Activated CD4-positive, alpha-beta T cell treated with anti-CD3 and anti-CD28 coated beads, Interleukin-2, Interleukin-4, amounts not matched to agents 100 ng/mL and 50 ng/mL, durations not matched to agents 16 hours and 8 hours (primary cell): ENCODE data around the gene FCN1.

Source experiments
- DNase-seq: peaks from one replicate; pipeline ENCODE4 v3.0.0-alpha.2; 2020; ENCODE audit warnings: low spot score

FCN1 gene

DNA sequence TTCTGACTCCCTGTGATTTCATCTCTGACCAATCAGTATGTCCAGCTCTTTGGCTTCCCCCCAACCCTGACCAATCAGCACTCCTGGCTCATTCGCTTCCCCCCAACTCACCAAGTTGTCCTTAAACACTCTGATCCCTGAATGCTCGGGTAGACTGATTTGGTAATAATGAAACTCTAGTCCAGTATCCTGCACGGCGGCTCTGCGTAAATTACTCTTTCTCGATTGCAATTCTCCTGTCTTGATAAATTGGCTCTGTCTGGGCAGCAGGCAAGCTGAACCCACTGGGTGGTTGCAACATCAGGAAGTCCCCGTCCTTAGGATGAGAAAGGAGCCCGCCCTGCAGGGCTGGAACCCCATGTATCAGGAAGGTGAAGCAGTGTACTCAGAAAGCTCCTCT, 26.7 kb downstream of the FCN1 start:
- no peak for DNase-seq

DNA sequence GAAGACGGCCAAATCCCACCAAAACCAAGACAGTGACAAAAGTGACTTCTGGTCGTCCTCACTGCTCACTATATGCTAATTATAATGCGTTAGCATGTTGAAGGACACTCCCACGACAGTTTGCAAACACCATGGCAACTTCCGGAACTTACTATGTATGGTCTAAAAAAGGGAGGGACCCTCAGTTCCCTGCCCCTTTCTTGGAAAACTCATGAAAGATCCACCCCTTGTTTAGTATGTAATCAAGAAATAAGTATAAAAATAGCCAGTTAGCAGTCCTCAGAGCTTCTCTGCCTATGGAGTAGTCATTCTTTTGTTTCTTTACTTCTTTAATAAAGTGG, 27.6 kb downstream of the FCN1 start:
- no peak for DNase-seq

DNA sequence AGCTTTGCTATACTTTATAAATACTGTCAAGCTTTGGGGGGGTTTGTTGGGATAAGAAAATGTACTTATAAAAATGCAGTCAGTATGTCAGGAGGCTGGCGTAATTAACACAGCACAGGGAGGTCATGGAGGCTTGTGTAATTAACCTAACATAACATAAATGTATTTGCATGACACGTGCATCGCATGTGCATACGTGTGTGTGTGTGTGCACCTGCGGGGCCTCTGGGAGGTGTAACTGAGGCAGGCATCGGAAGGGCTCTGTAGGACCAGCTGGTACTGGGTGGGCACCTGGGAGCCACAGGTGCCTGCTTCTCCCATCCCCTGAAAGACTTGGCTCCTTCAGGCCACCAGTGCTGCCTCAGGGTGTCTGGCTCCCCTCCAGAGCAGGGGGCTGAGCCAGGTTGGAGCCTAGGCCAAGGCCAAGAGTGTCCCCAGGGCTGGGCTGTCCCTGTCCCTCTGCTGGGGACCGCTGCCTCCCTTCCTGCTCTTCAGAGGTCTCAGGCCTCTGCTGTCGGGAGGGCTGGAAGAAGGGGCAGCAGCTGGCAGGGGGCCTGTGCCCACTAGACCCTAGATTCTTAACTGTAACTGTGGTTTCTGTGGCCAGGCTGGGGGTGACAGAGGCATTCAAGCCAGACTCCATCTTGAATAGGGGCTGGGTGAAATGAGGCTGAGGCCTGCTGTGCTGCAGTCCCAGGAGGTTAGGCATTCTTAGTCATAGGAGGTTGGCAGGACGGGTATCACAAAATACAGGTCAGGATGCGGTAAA, 28.1 kb downstream of the FCN1 start:
- DNase-seq: no peak

DNA sequence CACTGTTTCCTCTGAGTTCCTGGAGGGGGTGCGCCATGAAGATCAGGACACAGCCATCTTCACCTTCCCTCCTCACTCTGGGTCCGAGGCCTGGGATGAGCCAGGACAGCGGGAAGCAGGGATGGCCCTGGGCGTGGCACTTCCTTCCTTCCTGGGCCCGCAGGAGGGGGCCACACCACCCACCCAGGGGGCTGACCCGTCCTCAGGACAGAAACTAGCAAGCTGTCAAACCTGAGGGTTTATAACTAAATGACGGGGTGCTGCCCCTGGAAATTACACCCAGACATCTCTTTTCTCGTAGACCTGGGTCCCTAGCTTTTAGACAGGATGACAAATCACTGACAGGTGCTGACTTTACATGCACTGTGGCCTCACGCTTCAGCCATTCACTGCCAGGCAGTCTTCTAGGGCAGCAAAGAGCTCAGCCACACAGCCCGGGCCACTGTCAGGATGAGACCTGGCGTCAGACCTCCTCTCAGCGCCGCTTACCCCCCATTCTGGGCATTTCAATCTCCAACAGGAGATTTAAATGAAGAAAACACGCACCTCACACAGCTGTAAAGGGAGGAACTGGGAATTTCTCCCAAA, 29.0 kb downstream of the FCN1 start:
- no peak for DNase-seq

DNA sequence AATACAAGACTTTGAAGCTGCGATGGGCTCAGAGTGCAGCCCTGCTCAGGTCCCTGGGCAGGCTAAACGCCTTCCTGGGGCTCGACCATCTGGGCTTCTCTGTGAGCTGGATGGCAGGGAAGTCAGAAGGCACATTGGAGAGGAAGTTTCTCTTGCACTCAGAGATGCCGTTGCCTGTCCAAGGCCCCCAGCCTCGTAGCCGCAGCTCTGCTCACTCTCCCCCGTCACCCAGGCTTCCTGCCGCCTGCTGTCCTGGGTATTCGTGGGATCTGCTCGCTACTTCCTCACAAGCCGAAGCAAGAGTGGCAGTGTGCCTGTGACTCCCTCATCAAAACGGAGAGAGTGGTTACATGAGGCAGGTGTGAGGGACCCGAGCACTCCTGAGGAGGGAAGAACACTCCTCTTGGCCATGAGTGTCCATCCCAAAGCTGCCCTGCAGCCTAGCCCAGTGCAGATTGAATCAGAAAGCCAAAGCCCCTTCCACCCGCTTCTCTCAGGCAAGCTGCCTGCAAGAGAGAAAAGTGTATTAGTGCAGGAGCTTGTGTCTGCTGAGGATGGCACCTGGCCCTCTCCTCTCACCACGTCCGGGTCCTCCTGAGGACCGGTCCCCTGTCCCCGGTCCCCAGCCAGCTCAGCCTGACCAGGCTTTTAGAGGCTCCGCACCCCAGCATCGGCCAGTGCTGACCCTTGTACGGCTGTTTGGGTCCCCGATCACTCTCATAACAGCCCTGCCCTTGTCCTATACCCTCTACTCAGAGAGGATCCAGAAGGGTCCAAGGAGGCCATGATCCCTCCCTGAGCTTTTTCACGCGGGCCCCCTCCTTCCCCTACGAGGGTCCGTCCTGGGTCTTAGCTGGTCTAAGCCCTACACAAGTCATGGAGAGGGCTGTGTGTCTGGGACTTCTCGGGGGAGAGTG, 29.8 kb downstream of the FCN1 start:
- no peak for DNase-seq

DNA sequence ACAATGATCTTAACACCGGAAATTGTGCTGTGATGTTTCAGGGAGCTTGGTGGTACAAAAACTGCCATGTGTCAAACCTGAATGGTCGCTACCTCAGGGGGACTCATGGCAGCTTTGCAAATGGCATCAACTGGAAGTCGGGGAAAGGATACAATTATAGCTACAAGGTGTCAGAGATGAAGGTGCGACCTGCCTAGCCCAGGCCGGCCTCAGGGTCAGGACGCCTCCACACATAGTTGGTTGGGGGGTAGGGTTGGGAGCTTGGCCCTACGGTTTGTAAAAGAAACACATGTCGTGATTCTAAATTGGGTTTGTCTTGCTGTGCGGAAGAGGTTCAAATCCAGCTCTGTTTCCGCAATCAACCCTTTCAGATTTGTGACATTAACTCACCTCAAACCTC, 30.5 kb downstream of the FCN1 start:
- no peak for DNase-seq

DNA sequence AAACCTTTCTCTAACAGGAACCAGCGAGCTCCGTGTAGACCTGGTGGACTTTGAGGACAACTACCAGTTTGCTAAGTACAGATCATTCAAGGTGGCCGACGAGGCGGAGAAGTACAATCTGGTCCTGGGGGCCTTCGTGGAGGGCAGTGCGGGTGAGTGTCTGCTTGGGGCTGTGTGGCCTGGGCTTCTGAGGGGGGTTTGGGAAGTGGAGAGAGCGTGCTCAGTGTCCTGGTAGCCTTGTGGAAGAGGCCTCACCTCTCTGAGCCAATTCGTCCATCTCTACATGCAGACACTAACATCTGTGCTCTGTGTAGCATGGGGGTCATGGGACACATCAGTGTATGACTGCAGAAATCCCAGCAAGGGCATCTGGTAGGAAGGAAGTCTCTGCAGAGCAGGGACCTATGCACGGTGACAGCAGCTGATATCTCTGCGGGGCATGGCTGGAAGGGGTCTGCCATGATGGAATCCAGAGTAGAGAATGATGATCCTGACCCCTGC, 31.2 kb downstream of the FCN1 start:
- no peak for DNase-seq

DNA sequence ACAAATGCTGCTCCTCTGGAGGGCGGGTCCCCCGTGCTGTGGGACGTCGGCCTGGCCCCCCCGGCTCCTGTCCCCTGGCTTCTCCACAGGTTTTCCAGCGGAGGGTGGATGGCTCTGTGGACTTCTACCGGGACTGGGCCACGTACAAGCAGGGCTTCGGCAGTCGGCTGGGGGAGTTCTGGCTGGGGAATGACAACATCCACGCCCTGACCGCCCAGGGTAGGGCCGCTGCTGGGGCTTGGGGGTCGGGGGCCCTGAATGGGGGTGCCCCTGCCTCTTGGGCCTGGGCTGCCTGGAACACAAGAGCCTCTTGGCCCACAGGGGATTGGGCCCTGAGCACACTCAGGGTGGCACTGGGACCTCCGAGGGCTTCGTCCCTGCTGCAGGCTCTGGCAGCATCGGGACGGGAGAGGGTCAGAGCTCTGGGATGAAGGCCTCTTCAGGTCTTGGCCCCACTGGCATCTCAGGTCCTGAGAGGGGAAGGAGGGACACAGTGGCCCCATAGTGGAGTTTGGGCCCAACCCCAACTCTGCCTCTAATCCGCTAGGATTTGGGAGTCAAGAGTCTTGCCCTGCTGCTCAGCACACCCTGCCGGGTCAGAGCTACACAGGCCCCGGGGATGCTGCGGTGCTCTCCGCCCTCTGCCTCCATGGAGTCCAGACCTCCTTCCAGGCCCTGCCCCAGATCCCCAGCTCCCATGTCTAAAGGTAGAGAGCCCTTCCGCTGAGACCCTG, 31.9 kb downstream of the FCN1 start:
- no peak for DNase-seq

DNA sequence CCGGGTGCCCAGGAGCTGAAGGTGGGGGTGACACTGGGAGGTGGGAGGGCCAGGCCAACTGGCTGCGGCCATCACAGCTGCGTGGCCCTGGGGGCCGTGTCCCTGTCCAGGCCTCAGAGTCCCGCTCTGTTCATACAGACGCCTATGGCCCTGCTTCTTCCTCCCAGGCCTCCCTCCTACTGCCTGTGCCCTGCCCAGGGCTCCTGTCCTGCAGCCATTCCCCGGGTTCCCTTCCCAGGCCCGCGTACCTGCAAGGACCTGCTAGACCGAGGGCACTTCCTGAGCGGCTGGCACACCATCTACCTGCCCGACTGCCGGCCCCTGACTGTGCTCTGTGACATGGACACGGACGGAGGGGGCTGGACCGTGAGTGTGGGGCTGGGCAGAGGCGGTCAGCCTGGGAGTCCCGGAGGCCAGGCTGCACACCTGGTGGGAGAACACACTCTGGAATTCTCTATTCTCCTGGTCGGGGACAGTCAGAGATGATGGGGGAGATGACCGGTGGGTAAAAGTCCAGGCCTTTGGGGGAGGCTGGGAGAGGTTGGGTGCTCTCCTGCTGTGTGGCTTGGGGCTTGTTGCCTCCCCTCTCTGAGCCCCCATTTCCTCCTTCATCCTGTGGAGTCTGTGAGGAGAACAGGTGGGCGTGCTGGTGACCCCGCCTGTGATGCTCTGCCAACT, 32.6 kb downstream of the FCN1 start:
- no peak for DNase-seq

DNA sequence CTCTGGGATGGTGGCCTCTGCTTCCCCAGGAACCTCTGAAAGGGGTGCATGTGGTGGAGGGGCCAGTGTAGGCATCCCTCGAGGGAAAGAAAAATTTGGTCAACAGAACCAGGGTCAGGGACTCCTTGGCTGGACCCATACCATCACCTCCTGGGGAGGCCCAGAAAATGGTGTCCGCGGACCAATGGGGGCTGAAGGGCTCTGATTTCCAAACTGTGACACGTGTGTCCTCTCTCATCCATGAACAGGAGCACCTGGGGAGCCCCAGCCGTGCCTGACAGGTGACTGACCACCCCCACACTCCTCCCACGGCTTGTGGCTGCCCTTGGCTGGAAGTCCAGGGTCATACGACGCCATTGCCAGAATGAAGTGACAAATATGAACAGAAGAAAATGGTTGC, 33.2 kb downstream of the FCN1 start:
- DNase-seq: no peak

DNA sequence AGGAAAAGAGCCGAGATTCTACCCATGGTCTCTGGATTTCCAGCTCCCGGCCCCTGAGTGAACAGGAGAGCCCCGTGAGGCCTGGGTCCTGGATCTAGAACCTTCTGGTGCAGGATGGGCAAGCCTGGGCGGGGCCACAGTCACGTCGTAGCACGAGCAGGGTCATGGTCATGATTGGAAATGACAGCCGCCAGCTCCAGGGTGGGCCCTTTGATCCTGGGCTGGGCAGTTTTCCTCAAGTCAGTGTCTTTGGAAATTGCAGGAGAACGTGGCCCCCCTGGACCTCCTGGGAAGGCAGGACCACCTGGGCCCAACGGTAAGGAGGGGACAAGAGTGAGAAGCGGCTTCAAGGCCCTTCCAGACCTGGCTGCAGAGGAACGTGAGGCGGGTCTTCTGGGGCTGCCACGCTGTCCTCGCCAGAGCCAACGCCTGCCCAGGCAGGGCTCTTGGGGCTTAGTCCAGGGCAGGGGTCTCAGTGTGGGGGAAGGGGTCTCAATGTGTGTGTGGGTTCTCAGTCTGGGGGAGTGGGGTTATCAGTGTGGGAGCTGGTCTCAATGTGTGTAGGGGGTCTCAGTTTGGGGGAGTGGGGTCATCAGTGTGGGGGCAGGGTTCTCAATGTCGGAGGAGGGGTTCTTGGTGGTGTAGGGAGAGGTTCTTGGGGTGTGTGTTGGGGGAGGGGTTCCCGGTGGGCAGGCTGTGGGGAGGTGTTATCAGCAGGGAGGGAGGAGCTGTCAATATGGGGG, 34.5 kb downstream of the FCN1 start:
- DNase-seq: no peak

DNA sequence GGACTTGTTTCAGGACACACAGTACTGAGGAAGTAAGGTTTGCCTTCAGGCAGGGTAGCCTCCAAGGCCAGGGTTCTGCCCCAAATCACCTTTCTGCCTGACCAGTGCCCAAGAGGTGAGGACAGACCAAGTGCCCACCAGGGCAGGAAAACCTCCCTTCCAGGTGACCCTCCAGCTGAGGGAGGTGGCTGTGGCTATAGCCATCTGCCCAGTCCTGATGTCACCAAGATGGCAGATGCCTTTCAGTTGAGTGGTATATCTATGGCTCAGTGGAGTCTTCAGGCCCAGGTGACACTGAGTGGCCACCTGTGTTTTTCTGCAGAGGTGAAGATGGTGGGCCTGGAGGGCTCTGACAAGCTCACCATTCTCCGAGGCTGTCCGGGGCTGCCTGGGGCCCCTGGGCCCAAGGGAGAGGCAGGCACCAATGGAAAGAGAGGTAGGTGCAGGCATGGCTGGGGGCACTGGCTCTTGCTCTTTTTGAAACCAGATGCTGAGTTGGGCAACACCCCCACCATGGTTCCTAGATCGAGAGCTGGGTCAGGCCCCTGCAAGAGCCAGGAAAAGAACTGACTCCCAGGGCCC, 35.4 kb downstream of the FCN1 start:
- DNase-seq: no peak

DNA sequence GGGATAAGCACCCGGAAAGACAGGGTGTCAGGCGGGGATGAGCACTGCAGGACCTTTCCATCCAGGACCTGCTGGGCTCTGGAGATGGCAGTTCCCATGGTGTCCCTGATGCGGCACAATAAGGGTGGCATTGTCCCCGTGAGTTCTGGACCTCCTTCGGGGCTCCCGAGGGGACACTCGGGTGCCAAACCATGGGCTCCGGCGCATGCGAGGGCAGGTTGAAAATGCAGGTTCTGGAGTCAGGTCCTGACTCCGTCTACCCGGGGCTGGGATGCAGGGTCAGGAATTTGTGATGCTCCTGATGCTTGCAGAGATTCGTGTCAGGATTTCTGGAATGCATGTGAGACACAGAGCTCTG, 36.4 kb downstream of the FCN1 start:
- DNase-seq: no peak

DNA sequence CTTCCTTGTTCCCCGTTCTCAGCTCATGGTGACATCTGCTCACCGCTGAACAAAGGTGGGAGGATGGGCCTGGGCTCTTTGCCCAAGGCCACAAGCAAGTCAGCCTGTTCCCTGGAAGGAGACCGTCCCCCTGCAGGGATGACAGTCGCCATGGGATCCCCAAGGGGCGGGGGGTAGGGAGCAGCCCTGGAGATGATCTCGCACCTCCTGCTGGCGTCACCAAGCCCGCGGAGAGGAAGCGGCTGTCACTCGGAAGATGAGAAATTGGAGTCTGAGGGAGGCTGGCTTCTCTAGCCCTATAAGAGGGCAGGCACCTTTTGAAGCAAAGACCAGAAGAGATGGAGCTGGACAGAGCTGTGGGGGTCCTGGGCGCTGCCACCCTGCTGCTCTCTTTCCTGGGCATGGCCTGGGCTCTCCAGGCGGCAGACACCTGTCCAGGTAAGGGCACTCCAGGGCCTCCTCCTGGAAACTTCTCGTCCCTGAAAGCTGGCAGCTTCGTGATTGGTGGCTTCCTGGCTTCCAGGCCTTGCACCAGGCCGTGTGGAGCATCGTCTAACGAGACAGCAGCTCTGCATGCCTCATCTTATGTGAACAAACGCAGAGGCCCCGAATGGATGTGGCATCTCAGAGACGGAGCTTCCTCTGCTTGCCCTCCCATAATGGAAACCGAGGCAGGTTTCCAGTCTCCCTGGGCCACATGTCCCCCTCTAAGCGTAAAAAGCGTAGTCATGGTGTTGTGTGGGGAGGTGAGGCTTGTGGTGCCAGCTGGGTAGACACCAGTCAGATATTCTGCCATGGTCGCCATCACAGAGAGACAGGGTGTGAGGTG, 37.0 kb downstream of the FCN1 start, which contains the start of gene FCN2:
Gene FCN2 (plus strand): TSS at position 327 of the 829 bp plus-strand sequence. CDS start 12 bp downstream, at position 339.
- no peak for DNase-seq

DNA sequence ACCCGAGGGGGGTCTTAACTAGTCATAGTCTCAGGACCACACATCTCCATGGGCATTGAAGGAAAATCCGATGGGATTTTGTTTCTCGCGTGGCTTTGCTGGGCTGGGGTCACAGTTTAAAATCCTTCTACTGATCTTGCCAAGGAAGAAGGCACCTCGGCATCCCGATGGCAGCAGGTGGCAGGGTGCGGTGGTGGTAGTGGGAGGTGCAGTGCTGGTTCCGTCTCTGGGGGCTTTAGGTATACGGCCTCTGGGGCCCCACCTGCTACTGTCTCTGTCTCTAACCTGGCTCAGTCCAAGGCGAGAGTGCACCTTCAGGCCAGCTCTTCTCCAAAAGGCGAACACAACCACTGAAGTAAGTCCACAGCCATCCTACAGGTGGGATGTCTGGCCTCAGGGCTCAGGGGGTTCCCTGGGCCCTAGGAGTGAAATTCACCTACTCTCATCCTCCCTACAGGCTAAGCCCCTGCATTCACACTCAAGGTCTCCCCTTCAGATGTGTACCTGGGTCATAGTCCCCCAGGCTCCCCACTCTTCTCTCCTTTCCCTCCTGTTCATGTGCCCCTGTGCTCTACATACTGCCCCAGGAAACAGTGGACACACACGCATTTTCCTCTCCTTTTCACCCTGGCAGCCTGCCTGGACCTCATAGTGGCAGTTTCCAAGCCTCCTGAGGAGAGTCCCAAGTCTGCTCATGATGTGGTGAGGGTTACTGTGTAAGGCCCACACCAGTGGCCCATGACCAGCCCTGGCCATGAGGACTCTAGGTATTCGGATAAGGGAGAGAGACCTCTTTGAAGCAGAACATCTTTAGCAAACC, 37.8 kb downstream of the FCN1 start:
- no peak for DNase-seq

DNA sequence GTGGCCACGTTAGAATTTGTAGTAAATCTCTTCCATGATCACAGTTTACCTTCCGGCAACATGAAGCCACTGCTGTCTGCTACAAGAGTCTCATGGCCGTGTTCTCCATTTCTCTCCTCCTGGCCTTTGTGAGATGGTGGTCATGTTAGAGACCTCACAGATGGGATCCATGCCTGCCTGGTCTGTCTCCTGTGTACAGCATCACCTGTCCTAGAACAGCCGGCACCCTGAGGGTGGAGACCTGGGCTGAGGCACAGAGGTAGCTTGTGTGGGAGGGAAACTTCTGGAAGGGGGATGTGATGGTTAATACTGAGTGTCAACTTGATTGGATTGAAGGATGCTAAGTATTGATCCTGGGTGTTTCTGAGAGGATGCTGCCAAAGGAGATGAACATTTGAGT, 40.2 kb downstream of the FCN1 start:
- no peak for DNase-seq

DNA sequence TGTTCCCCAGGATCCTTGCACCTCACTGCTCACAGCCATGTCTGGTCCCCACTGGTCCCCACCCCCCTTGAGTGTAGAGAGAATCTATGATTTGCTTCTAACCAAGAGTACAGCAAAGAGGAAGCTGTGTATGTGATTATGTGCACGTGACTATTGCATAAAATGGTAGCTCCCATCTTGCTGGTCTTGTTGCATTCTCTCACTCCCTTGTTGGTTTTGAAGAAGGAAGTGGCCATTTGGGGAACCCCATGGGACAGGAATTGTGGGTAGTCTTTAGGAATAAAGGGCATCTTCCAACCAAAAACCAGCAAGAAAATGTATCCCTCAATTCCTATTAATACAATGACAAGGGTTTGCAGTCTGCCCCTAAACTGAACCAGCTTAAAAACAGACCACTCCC, 42.3 kb downstream of the FCN1 start:
- DNase-seq: no peak

DNA sequence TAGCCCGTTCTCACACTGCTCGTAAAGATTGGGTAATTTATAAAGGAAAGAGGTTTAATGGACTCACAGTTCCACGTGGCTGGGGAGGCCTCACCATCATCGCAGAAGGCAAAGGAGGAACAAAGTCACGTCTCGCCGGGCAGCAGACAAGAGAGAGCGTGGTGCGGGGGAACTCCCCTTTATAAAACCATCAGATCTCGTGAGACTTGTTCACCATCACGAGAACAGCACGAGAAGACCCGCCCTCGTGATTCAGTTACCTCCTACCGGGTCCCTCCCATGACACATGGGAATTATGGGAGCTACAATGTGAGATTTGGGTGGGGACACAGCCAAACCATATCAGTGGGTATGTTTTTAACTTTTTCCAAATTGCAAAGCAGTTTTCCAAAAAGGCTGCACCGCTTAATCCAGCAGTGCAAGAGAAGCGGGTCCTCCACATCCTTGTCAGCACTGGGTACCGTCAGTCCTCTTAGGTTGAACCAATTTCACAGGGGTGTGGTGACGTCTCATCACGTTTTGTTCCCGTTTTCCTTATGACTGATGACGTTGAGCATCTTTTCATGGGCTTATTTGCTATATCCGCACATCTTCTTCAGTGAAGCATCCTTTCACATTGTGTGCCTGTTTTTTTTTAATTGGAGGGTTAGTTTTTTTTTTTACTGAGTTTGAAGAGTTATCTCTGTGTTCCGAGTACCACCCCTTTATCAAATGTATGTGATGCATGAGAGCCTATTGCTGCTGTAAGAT, 45.1 kb downstream of the FCN1 start:
- DNase-seq: no peak
